Mesendoderm (in vitro differentiated cells): ENCODE measurements around the gene EEPD1.

Experiments
- DNase-seq: peaks from one replicate; pipeline ENCODE4 v3.0.0; 2013
- H2AK5ac ChIP-seq: 2 replicates; pipeline ENCODE4 v1.6.1; 2013; ENCODE audit warnings: low read length, inconsistent platforms
- H2BK120ac ChIP-seq: 2 replicates; pipeline ENCODE4 v1.6.1; 2013; ENCODE audit warnings: low read depth, mild to moderate bottlenecking, low read length, moderate library complexity, mixed read lengths
- H2BK15ac ChIP-seq: replicated peaks from 2 replicates; pipeline ENCODE4 v1.6.1; 2013; ENCODE audit warnings: low read depth, mild to moderate bottlenecking, moderate library complexity
- H2BK5ac ChIP-seq: 2 replicates; pipeline ENCODE4 v1.6.1; 2013; ENCODE audit warnings: low read length, inconsistent platforms
- H3K18ac ChIP-seq: 2 replicates; pipeline ENCODE4 v1.6.1; 2013; ENCODE audit warnings: mild to moderate bottlenecking, low read length, mixed read lengths
- H3K23ac ChIP-seq: one replicate; pipeline ENCODE4 v1.6.1; 2013; ENCODE audit warnings: low read length
- H3K27ac ChIP-seq: 2 replicates; pipeline ENCODE4 v1.5.1; 2013; ENCODE audit warnings: low read depth, mild to moderate bottlenecking, inconsistent platforms, low read length, moderate library complexity
- H3K27me3 ChIP-seq: 2 replicates; pipeline ENCODE4 v1.6.1; 2013; ENCODE audit warnings: low read length, control low read depth, mild to moderate bottlenecking, inconsistent platforms; ENCODE audit not compliant: insufficient read depth, poor library complexity
- H3K36me3 ChIP-seq: 2 replicates; pipeline ENCODE4 v1.6.1; 2013; ENCODE audit warnings: low read length, inconsistent platforms; ENCODE audit not compliant: control insufficient read depth, insufficient read depth
- H3K4ac ChIP-seq: one replicate; pipeline ENCODE4 v1.6.1; 2013; ENCODE audit warnings: low read depth, mild to moderate bottlenecking, low read length, moderate library complexity
- H3K4me1 ChIP-seq: 2 replicates; pipeline ENCODE4 v1.6.1; 2013; ENCODE audit warnings: low read depth, low read length, inconsistent platforms; ENCODE audit not compliant: control insufficient read depth
- H3K4me2 ChIP-seq: 2 replicates; pipeline ENCODE4 v1.6.1; 2013; ENCODE audit warnings: low read length
- H3K4me3 ChIP-seq: 2 replicates; pipeline ENCODE4 v1.5.1; 2013; ENCODE audit warnings: mild to moderate bottlenecking, low read length
- H3K56ac ChIP-seq: one replicate; pipeline ENCODE4 v1.6.1; 2013; ENCODE audit warnings: low read length
- H3K79me1 ChIP-seq: 2 replicates; pipeline ENCODE4 v1.6.1; 2013; ENCODE audit warnings: low read length, inconsistent platforms
- H3K79me2 ChIP-seq: 2 replicates; pipeline ENCODE4 v1.6.1; 2013; ENCODE audit warnings: mild to moderate bottlenecking, low read length; ENCODE audit not compliant: control insufficient read depth, insufficient read depth
- H3K9ac ChIP-seq: 2 replicates; pipeline ENCODE4 v1.6.1; 2013; ENCODE audit warnings: low read length, inconsistent platforms
- H4K5ac ChIP-seq: one replicate; pipeline ENCODE4 v1.6.1; 2013; ENCODE audit warnings: low read length
- H4K8ac ChIP-seq: one replicate; pipeline ENCODE4 v1.6.1; 2013; ENCODE audit warnings: low read depth, mild to moderate bottlenecking, control low read depth, low read length, moderate library complexity
- WGBS: extraction: QIAGEN DNeasy Blood & Tissue Kit; methylation state at CpG from one replicate; pipeline ENCODE4 v1.1.7; 2013; ENCODE audit warnings: low lambda C conversion rate, missing lambda C conversion rate; ENCODE audit not compliant: insufficient coverage; ENCODE audit errors: extremely low coverage; 5-methylcytosine and 5-hydroxymethylcytosine counted together

Gene EEPD1

DNA sequence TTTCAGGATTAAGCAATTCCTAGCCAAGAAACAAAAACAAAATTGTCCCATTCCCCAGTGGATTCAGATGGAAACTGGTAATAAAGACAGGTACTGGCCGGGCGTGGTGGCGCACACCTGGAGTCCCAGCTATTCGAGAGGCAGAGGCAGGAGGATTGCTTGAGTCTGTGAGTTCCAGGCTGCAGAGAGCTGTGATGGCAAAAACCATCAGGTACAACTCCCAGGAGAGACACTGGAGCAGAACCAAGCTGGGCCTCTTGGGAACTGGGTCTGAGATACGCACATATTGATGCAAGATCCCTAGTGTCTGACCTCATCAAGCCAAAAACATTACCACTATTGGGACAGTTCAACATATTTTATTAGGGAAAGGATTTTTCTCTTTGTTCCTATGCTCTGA, 152.6 kb downstream of the EEPD1 start:
- Histone ChIP-seq H3K4me2 (no peak overlapping the region), H4K8ac (no peak overlapping the region), H3K27me3 (no peaks in the 10 kb centered on the region), H2BK5ac (no peak overlapping the region), H3K4me3 (no peak overlapping the region), H2AK5ac (no peak overlapping the region), H3K18ac (no peak overlapping the region), H3K23ac (no peak overlapping the region), H3K27ac (no peak overlapping the region), H2BK120ac (no peak overlapping the region), H2BK15ac (no peak overlapping the region), H3K79me1 (no peaks in the 10 kb centered on the region), H3K79me2 (no peaks in the 10 kb centered on the region), H3K56ac (no peak overlapping the region), H4K5ac (no peak overlapping the region), H3K36me3 (no peaks in the 10 kb centered on the region), H3K9ac (no peak overlapping the region), H3K4ac (no peak overlapping the region), H3K4me1 (peaks cover 6% of the 10 kb centered on the region)
- WGBS: no CpG with 5 or more reads among the region's 5 CpGs
- DNase-seq: no peak

DNA sequence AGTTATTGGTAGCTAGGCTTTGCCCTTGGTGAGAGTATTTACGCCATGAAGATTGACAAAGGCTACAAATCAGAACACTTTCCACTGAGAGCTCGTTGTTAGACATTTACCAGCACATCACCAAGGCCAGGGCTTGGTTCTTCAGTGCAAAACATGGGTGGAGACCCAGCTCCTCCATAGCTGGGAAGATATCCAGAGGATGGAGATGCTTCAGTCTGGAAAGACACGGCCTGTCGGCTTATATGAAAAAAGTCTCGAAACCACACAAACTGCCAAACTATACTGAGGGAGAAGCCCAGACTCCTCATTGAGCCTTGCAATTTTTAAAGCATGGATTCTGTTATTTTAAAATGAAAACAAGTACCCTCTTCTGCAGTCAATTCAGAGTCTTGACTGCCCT, 153.2 kb downstream of the EEPD1 start:
- WGBS: no CpG with 5 or more reads among the region's 5 CpGs
- no peaks in the 10 kb centered on the region for H3K79me1 ChIP-seq
- no peak overlapping the region for H3K23ac ChIP-seq

DNA sequence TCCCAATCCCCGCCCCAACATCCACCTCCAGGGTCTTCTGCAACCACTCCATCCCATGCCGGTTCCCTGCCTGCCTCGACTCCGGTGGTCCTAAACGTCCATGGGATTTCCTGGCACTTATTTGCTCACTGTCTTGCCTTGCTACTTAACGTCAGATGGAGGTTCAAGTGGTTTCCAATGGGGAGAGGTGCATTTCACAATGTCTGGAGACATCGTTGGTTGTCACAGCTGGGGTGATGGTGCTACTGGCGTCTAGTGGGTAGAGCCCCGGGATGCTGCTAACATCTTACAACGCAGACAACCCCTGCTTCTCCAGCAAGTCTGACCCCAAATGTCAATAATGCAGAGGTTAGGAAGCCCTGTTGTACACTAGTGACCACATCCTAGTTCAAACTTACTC, 153.7 kb downstream of the EEPD1 start:
- Histone ChIP-seq H2BK120ac (no peak overlapping the region), H3K27ac (no peak overlapping the region), H4K5ac (no peak overlapping the region), H2BK15ac (no peak overlapping the region), H3K23ac (no peak overlapping the region), H3K36me3 (no peaks in the 10 kb centered on the region), H3K4me2 (no peak overlapping the region), H3K9ac (no peak overlapping the region), H2BK5ac (no peak overlapping the region), H3K4me3 (no peak overlapping the region), H3K18ac (no peak overlapping the region), H3K27me3 (no peaks in the 10 kb centered on the region), H3K4ac (no peak overlapping the region), H3K79me2 (no peaks in the 10 kb centered on the region), H3K56ac (no peak overlapping the region), H4K8ac (no peak overlapping the region), H3K79me1 (no peaks in the 10 kb centered on the region), H2AK5ac (no peak overlapping the region), H3K4me1 (peaks cover 6% of the 10 kb centered on the region)
- no CpG with 5 or more reads among the region's 10 CpGs for WGBS
- DNase-seq: no peak

More for the DNA sequence above, 153.2 kb downstream of the EEPD1 start:
- Histone ChIP-seq H3K56ac (no peak overlapping the region), H3K4ac (no peak overlapping the region), H3K18ac (no peak overlapping the region), H2BK120ac (no peak overlapping the region), H3K27me3 (no peaks in the 10 kb centered on the region), H4K8ac (no peak overlapping the region), H2BK15ac (no peak overlapping the region), H3K27ac (no peak overlapping the region), H3K36me3 (no peaks in the 10 kb centered on the region), H2BK5ac (no peak overlapping the region), H3K4me1 (peaks cover 6% of the 10 kb centered on the region), H3K4me3 (no peak overlapping the region), H3K79me2 (no peaks in the 10 kb centered on the region), H3K9ac (no peak overlapping the region), H4K5ac (no peak overlapping the region), H3K4me2 (no peak overlapping the region), H2AK5ac (no peak overlapping the region)
- no peak for DNase-seq

DNA sequence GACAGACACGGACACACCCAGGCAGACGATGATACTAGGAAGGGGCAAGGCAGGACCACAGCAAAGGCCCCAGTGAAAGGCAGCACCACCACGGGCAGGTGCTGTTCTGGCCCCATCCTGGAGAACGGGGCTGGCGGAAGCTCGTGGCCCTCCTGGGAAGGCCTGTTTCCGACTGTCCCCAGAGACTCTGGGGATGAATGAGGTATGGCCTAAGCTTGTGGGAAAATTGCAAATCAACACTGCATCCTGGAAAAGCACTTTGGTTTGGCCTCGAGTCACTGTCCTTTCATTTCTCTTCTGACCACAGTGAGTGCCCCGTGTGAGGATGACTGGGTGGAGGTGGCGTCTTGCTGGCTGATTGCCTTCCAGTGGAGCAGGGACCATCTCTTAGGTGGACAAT, 155.0 kb downstream of the EEPD1 start:
- no peak for DNase-seq
- Histone ChIP-seq H3K9ac (no peak overlapping the region), H3K4ac (no peak overlapping the region), H3K4me3 (no peak overlapping the region), H3K23ac (no peak overlapping the region), H3K79me1 (no peaks in the 10 kb centered on the region), H4K8ac (no peak overlapping the region), H2AK5ac (no peak overlapping the region), H3K4me2 (no peak overlapping the region), H2BK15ac (no peak overlapping the region), H3K4me1 (no peaks in the 10 kb centered on the region), H2BK120ac (no peak overlapping the region), H2BK5ac (no peak overlapping the region), H3K36me3 (no peaks in the 10 kb centered on the region), H3K56ac (no peak overlapping the region), H3K18ac (no peak overlapping the region), H3K27me3 (no peaks in the 10 kb centered on the region), H4K5ac (no peak overlapping the region), H3K27ac (no peak overlapping the region), H3K79me2 (no peaks in the 10 kb centered on the region)
- WGBS: no CpG with 5 or more reads among the region's 10 CpGs

DNA sequence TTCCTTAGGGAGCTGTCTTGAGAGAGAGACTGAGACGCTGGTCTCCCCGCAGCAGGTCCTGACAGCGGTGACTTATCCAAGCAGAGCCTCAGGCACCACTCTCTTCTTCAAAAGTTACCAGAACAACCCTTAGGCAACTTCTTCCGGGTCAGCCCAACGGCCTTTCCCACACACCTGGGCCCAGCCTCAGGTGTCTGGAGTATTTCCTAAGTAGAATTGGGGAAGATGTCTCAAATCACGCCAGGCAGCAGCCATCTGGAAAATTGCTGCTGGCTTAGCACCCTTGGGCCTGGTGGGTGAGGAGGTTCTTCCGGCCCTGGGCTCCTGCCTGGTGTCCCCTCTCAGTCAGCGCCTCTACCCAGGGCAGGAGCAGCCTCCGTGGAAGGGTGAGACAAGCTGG, 156.2 kb downstream of the EEPD1 start:
- Histone ChIP-seq H3K79me1 (no peaks in the 10 kb centered on the region), H4K8ac (no peak overlapping the region), H3K4me2 (no peak overlapping the region), H2BK5ac (no peak overlapping the region), H3K9ac (no peak overlapping the region), H2BK15ac (no peak overlapping the region), H3K18ac (no peak overlapping the region), H4K5ac (no peak overlapping the region), H3K4ac (no peak overlapping the region), H3K4me1 (no peaks in the 10 kb centered on the region), H3K23ac (no peak overlapping the region), H3K79me2 (no peaks in the 10 kb centered on the region), H3K56ac (peak overlapping the region; percentile 58), H3K27me3 (no peaks in the 10 kb centered on the region), H3K27ac (no peak overlapping the region), H3K4me3 (no peak overlapping the region), H2BK120ac (no peak overlapping the region), H3K36me3 (no peaks in the 10 kb centered on the region), H2AK5ac (no peak overlapping the region)
- no peak for DNase-seq
- WGBS: no CpG with 5 or more reads among the region's 9 CpGs

DNA sequence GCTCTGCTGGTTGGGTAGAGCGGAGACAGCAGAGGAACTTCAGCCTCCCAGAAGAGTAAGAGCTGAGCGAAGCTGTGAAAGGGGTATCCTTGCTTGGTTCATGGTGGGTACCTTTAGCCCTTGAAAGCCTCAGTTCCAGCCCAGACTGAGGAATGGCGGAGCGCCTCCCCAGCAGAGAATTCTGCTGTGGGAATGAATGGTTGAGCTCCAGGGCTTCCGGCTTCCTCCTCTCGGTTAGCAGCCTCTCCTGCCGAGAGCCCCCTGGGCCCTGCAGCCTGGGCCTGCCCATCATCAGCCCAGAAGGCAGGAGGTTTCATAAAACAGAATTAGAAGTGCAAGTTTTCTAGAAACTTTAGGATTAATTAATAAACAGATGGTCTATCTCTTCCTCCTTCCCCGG, 156.7 kb downstream of the EEPD1 start:
- Histone ChIP-seq H3K4me3 (no peak overlapping the region), H3K27me3 (no peaks in the 10 kb centered on the region), H3K23ac (no peak overlapping the region), H2BK15ac (no peak overlapping the region), H3K36me3 (no peaks in the 10 kb centered on the region), H3K18ac (no peak overlapping the region), H2AK5ac (no peak overlapping the region), H3K4me1 (no peaks in the 10 kb centered on the region), H3K9ac (no peak overlapping the region), H3K4ac (no peak overlapping the region), H2BK5ac (no peak overlapping the region), H3K27ac (no peak overlapping the region), H3K56ac (peak overlapping the region; percentile 58), H3K79me1 (no peaks in the 10 kb centered on the region), H4K5ac (no peak overlapping the region), H3K79me2 (no peaks in the 10 kb centered on the region), H2BK120ac (no peak overlapping the region), H3K4me2 (no peak overlapping the region), H4K8ac (no peak overlapping the region)
- WGBS: no CpG with 5 or more reads among the region's 8 CpGs
- no peak for DNase-seq
